ENCODE measurements around the gene MYO1E.

- TF ChIP-seq CTCF (IDR thresholded peaks at IDR 0.05): no peak
- no peak for TF ChIP-seq POLR2A (IDR thresholded peaks at IDR 0.05)
Measured at GRCh38 chr15:59196416-59196815, 176.3 kb downstream of the MYO1E start.
